HG03342 (cell line): ENCODE data around the gene MEX3D.

Experiments used
- ATAC-seq: cut with Tn5 transposase; IDR thresholded peaks from one replicate; pipeline ENCODE4 v1.9.1; 2021; ENCODE audit warnings: mild to moderate bottlenecking, moderate library complexity; ENCODE audit not compliant: unreplicated experiment

The MEX3D gene

GRCh38 chr19:1574354-1575136 is 6.4 kb upstream of the MEX3D start:
- no peak for ATAC-seq

- ATAC-seq, result no peak
Measured at GRCh38 chr19:1572795-1573194, 4.7 kb upstream of the MEX3D start.

GRCh38 chr19:1571358-1571757 is 3.2 kb upstream of the MEX3D start:
- ATAC-seq, result no peak

- ATAC-seq, result no peak
Measured at GRCh38 chr19:1570836-1571235, 2.7 kb upstream of the MEX3D start.

GRCh38 chr19:1569997-1570396 is 1.9 kb upstream of the MEX3D start:
- ATAC-seq, result no peak

- no peak for ATAC-seq
Measured at GRCh38 chr19:1567848-1568227, 287 bp downstream of the MEX3D start.

GRCh38 chr19:1567116-1567847 is 843 bp downstream of the MEX3D start:
- no peak for ATAC-seq

- ATAC-seq, result no peak
Measured at GRCh38 chr19:1566392-1567115, 1.6 kb downstream of the MEX3D start.

GRCh38 chr19:1563251-1563650 is 4.9 kb downstream of the MEX3D start:
- no peak for ATAC-seq

GRCh38 chr19:1561236-1561842 is 6.8 kb downstream of the MEX3D start:
- no peak for ATAC-seq

- ATAC-seq, result no peak
Measured at GRCh38 chr19:1560286-1560882, 7.7 kb downstream of the MEX3D start.

- no peak for ATAC-seq
Measured at GRCh38 chr19:1558552-1558951, 9.6 kb downstream of the MEX3D start.

GRCh38 chr19:1556390-1557070 is 11.6 kb downstream of the MEX3D start:
- no peak for ATAC-seq

GRCh38 chr19:1555487-1556389 is 12.4 kb downstream of the MEX3D start:
- ATAC-seq, result no peak

- ATAC-seq, result no peak
Measured at GRCh38 chr19:1554968-1555367, 13.2 kb downstream of the MEX3D start.

- no peak for ATAC-seq
Measured at GRCh38 chr19:1553415-1553814, 14.7 kb downstream of the MEX3D start.

GRCh38 chr19:1551068-1552040 is 16.8 kb downstream of the MEX3D start:
- ATAC-seq, result no peak

- ATAC-seq, result no peak
Measured at GRCh38 chr19:1549332-1549945, 18.7 kb downstream of the MEX3D start.
